ENCODE measurements around the gene NEDD4. TPM values are rescaled to one million over a fixed set of nuclear protein-coding genes. Genes with fewer than 3 reads are reported as not detected.
"Not testable (repeated sequence)": the region's sequence is repeated elsewhere in the genome, so short reads cannot be mapped to it uniquely, and the experiment has no call there.

The NEDD4 gene
- polyA plus RNA-seq, 1 of the 3 experiments (the other 2 are of a cell fraction) = 12.9 TPM

GRCh38 chr15:56028430-56028829 lies 35.0 kb upstream of the NEDD4 start:
- Histone ChIP-seq H3K36me3 (replicated peaks in 1 of 2; ENCODE audit: control insufficient read depth in 1 of 2, insufficient read depth in 2 of 2, low read length in 1 of 2) (no peaks in the 10 kb centered on the region), H3K9me3 (no peaks in the 10 kb centered on the region), H3K27me3 (ENCODE audit: insufficient read depth) (no peaks in the 10 kb centered on the region), H3F3A (replicated peaks; ENCODE audit: insufficient read depth) (no peaks in the 10 kb centered on the region), H3K27ac (ENCODE audit: low read depth in 2 of 2, low read length in 1 of 2) (no peak overlapping the region), H3K9me2 (no peaks in the 10 kb centered on the region), H3K4me3 (ENCODE audit: low read depth in 2 of 2, low read length in 1 of 2) (no peak overlapping the region), H3K4me1 (ENCODE audit: control insufficient read depth in 1 of 2, insufficient read depth in 2 of 2, low read depth in 1 of 2, low read length in 1 of 2) (no peaks in the 10 kb centered on the region), H2AFZ (ENCODE audit: low read depth) (no peak overlapping the region), H3K79me2 (ENCODE audit: insufficient read depth) (no peaks in the 10 kb centered on the region), H3K4me2 (no peak overlapping the region), H4K20me1 (ENCODE audit: insufficient read depth) (no peaks in the 10 kb centered on the region), H3K9ac (no peak overlapping the region)
- 70% methylated on average over 2 of the region's 2 CpGs for WGBS (ENCODE audit: low lambda C conversion rate)
- CTCF ChIA-PET = interaction anchor here (2.2 kb wide), 1 partner anchor 24 kb away, joined by 8 read pairs; no protein-coding TSS in a partner anchor
- POLR2A ChIA-PET = no interaction called here
- TF ChIP-seq, protein P1, sequence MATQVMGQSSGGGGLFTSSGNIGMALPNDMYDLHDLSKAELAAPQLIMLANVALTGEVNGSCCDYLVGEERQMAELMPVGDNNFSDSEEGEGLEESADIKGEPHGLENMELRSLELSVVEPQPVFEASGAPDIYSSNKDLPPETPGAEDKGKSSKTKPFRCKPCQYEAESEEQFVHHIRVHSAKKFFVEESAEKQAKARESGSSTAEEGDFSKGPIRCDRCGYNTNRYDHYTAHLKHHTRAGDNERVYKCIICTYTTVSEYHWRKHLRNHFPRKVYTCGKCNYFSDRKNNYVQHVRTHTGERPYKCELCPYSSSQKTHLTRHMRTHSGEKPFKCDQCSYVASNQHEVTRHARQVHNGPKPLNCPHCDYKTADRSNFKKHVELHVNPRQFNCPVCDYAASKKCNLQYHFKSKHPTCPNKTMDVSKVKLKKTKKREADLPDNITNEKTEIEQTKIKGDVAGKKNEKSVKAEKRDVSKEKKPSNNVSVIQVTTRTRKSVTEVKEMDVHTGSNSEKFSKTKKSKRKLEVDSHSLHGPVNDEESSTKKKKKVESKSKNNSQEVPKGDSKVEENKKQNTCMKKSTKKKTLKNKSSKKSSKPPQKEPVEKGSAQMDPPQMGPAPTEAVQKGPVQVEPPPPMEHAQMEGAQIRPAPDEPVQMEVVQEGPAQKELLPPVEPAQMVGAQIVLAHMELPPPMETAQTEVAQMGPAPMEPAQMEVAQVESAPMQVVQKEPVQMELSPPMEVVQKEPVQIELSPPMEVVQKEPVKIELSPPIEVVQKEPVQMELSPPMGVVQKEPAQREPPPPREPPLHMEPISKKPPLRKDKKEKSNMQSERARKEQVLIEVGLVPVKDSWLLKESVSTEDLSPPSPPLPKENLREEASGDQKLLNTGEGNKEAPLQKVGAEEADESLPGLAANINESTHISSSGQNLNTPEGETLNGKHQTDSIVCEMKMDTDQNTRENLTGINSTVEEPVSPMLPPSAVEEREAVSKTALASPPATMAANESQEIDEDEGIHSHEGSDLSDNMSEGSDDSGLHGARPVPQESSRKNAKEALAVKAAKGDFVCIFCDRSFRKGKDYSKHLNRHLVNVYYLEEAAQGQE (IDR thresholded peaks at IDR 0.05; ENCODE audit: low read depth, low read length) = no peak
- no peak for TF ChIP-seq CTCF (IDR thresholded peaks at IDR 0.05)
- no peak for TF ChIP-seq RXRA (IDR thresholded peaks at IDR 0.05; ENCODE audit: borderline replicate concordance, low read depth)
- TF ChIP-seq, protein P2, sequence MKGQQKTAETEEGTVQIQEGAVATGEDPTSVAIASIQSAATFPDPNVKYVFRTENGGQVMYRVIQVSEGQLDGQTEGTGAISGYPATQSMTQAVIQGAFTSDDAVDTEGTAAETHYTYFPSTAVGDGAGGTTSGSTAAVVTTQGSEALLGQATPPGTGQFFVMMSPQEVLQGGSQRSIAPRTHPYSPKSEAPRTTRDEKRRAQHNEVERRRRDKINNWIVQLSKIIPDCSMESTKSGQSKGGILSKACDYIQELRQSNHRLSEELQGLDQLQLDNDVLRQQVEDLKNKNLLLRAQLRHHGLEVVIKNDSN (IDR thresholded peaks at IDR 0.05; ENCODE audit: borderline replicate concordance, low read depth) = no peak
- TF ChIP-seq TEAD4 (IDR thresholded peaks at IDR 0.05; ENCODE audit: borderline replicate concordance, insufficient read depth) = no peak
- TF ChIP-seq RCOR1 (IDR thresholded peaks at IDR 0.05; ENCODE audit: low read length) = no peak
- DNase-seq = no peak

- not testable (repeated sequence) for H4K20me1 ChIP-seq (ENCODE audit: insufficient read depth); H3K79me2 ChIP-seq (ENCODE audit: insufficient read depth)
- 76% methylated on average over 7 of the region's 7 CpGs for WGBS (ENCODE audit: low lambda C conversion rate)
Measured at GRCh38 chr15:56023160-56023559, 29.7 kb upstream of the NEDD4 start.

More at GRCh38 chr15:56023160-56023559, 29.7 kb upstream of the NEDD4 start:
- H3K27me3 ChIP-seq (ENCODE audit: insufficient read depth); H3K4me2 ChIP-seq; H3K9me2 ChIP-seq; H3F3A ChIP-seq (replicated peaks; ENCODE audit: insufficient read depth); H2AFZ ChIP-seq (ENCODE audit: low read depth); H3K36me3 ChIP-seq (replicated peaks in 1 of 2; ENCODE audit: control insufficient read depth in 1 of 2, insufficient read depth in 2 of 2, low read length in 1 of 2); POLR2A ChIA-PET; H3K9ac ChIP-seq; H3K9me3 ChIP-seq; H3K4me3 ChIP-seq (ENCODE audit: low read depth in 2 of 2, low read length in 1 of 2); CTCF ChIA-PET; DNase-seq; H3K4me1 ChIP-seq (ENCODE audit: control insufficient read depth in 1 of 2, insufficient read depth in 2 of 2, low read depth in 1 of 2, low read length in 1 of 2); H3K27ac ChIP-seq (ENCODE audit: low read depth in 2 of 2, low read length in 1 of 2): not testable (repeated sequence)
